Stimulated activated CD4-positive, alpha-beta T cell treated with anti-CD3 and anti-CD28 coated beads, Interleukin-2, amount 100 ng/mL, for 24 hours (primary cell): Measurements from ENCODE around the gene PRAME.
"Not testable (repeated sequence)": the region's sequence is repeated elsewhere in the genome, so short reads cannot be mapped to it uniquely, and the experiment has no call there.

Experiments
- DNase-seq, 2 donors: peaks; one replicate each; pipeline ENCODE4 v3.0.0-alpha.2; 2020

Gene PRAME

GRCh38 chr22:22520020-22520656 lies 38.9 kb downstream of the PRAME start, which contains the start of gene ZNF280A:
Gene ZNF280A, minus strand, starts transcription at chr22:22520270. Its CDS starts 4,640 bp downstream, at chr22:22515630.
- DNase-seq = no peak

DNA sequence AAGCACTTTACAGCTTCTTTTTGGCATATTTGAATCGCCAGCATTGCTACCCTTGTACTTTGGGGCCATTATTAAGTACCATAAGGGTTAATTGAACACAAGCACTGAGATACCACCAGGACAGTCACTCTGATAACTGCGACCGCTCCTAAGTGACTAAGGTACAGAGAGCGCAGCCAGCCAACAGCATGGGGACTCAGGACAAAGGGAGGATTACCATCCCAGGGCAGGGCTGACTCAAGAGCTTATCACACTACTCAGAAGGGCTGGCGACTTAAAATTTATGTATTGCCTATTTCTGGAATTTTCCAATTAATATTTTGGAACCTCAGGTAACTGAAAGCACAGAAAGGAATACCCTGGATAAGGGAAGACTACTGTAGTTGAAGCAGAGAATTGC lies 39.5 kb downstream of the PRAME start:
- no peak for DNase-seq

DNA sequence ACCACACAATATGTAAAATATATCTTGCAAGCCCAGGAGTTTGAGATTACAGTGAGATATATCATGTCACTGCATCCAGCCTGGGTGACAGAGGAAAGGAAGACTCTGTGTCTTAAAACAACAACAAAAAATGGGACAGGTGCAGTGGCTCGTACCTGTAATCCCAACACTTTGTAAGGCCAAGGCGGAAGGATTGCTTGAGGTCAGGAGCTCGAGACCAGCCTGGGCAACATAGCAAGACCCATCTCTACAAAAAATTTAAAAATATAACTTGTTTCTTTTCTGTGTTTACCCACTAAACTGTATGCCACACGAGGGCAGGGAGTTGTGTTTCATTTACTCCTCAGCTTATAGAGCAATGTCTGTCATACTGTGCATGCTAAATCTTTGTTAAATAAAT lies 42.1 kb downstream of the PRAME start:
- no peak for DNase-seq

DNA sequence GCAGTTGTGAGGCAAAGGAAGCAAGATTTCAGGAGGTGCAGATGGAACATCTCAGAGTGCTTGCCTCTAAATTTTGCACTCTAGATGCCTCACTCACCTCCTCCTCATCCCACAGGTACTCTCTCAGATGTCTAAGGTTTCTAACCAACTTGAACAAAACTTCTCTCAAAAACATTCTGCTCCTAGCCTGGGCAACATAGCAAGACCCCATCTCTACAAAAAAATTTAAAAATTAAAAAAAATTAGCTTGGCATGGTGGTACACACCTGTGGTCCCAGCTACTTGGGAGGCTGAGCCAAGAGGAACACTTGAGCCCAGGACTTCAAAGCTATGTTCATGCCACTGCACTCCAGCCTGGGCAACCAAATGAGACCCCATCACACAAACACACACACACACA lies 43.2 kb downstream of the PRAME start:
- DNase-seq = no peak

GRCh38 chr22:22514431-22514830 lies 44.6 kb downstream of the PRAME start:
- DNase-seq = not testable (repeated sequence)

DNA sequence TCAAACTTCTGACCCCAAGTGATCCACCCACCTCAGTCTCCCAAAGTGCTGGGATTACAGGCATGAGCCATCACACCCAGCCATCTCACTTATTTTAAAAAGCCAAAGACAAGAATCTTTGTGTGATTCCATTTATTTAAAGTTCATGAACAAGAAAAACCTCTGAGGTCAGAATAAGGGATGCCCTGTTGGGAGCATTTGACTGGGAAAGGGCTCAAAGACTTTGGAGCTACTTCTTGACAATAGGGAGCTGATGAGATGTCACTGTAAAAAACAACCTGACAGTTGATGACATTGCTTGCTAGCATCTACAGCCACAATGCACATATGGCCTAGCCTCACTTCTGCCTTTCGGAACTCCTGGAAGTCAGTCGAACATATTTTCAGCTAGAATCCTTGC lies 45.4 kb downstream of the PRAME start:
- no peak for DNase-seq

DNA sequence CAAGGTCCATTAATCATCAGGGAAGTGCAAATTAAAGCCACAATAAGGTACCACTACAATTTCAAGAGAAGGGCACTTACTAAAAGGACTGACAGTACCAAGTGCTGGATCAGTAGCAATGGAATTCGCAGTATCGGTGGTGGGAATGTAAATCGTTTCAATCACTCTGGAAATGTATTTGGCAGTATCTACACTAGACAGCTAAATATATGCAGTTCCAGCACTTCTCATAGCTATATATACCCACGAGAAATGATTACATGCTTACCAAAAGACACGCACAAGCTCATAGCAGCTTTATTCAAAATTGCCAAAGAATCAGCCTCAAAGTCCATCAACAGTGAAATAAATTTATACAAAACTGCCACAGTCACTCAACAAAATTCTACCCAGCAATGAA lies 46.1 kb downstream of the PRAME start:
- no peak for DNase-seq

DNA sequence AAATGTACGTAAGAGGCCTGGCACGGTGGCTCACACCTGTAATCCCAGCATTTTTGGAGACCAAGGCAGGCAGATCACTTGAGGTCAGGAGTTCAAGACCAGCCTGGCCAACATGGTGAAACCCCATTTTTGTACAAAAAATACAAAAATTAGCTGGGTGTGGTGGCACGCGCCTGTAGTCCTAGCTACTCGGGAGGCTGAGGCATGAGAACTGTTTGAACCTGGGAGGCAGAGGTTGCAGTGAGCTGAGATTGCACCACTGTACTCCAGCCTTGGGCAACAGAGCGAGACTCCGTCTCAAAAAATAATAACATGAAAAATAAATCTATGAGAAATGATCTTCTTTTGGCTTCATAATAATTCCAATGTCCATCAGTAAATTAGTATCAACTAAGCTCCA lies 48.2 kb downstream of the PRAME start:
- not testable (repeated sequence) for DNase-seq

GRCh38 chr22:22509912-22510311 lies 49.2 kb downstream of the PRAME start:
- DNase-seq = not testable (repeated sequence)

GRCh38 chr22:22508274-22509176 lies 50.5 kb downstream of the PRAME start, which contains the start of gene ZNF280B:
Gene ZNF280B, minus strand, starts transcription at chr22:22508742. Its CDS starts 19,344 bp downstream, at chr22:22489398.
- DNase-seq = peak; percentile 82 to 89

DNA sequence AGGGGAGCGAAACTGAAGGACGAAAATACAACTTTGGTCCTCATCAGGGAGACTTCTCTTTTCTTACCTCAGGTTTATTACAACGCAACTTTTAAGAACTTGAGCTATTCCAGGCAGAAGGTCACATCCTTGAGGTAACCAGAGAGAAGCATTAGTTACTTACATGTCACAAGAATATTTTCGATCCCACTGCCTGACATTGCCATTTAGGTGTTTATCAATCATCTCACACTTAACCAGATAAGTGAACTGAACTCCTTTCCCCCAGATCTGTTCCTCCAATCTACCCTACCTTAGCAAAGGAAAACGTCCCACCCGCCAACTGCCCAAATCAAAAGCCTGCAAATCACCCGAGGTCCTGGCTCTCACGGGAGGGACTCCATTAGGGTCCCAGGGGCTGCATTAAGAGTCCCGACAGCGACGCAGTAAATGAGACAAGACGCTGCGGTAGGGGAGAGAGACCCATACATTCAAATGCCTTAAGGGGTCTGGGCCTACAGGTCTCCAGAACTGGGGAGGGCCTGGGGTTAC lies 51.3 kb downstream of the PRAME start:
- DNase-seq = no peak

- DNase-seq = no peak
These were observed 52.3 kb downstream of the PRAME start for GRCh38 chr22:22506736-22507135.

- DNase-seq = no peak
These were observed 60.8 kb downstream of the PRAME start for GRCh38 chr22:22498267-22498666.
